Lung (tissue), 12 donors: ENCODE measurements around the gene AKAP13. TPM values are rescaled to one million over a fixed set of nuclear protein-coding genes. Genes with fewer than 3 reads are reported as not detected.
A peak's percentile ranks its signal among the peaks of the same experiment; 100 is the strongest.

Experiments used
- ATAC-seq: fragments of 200-7000 bp; cut with Tn5 transposase; one replicate; pipeline ENCODE4 v1.9.1; 2020; ENCODE audit warnings: moderate number of reproducible peaks; ENCODE audit not compliant: insufficient read depth, low FRiP score
- DNase-seq, 3 donors: peaks; one replicate each; pipeline ENCODE4 v3.0.0-alpha.2; 2013 to 2017
- H3K27ac ChIP-seq, 2 donors: one replicate each; pipeline ENCODE4 v1.5.1; 2013; ENCODE audit warnings: mild to moderate bottlenecking in 2 of 2, moderate library complexity in 2 of 2, control low read depth in 1 of 2, inconsistent platforms in 1 of 2, low read depth in 1 of 2, low read length in 1 of 2
- H3K27me3 ChIP-seq, 3 donors: one replicate each; pipeline ENCODE4 v1.5.1; 2013; ENCODE audit warnings: low read length in 2 of 3; ENCODE audit not compliant: control insufficient read depth in 3 of 3, insufficient read depth in 3 of 3
- H3K36me3 ChIP-seq, 4 donors: one replicate each; pipeline ENCODE4 v1.5.1; 2013; ENCODE audit warnings: low read length in 4 of 4, mild to moderate bottlenecking in 1 of 4, moderate library complexity in 1 of 4; ENCODE audit not compliant: control insufficient read depth in 4 of 4, insufficient read depth in 4 of 4
- H3K4me1 ChIP-seq, 5 donors: one replicate each; pipeline ENCODE4 v1.5.1; 2013; ENCODE audit warnings: low read length in 5 of 5, mild to moderate bottlenecking in 2 of 5, moderate library complexity in 1 of 5; ENCODE audit not compliant: control insufficient read depth in 5 of 5, insufficient read depth in 5 of 5
- H3K4me3 ChIP-seq: one replicate; pipeline ENCODE4 v1.5.1; 2013; ENCODE audit warnings: mild to moderate bottlenecking, control low read depth, moderate library complexity
- H3K9ac ChIP-seq, 2 donors: one replicate each; pipeline ENCODE4 v1.5.1; 2013; ENCODE audit warnings: low read length in 2 of 2, control low read depth in 1 of 2; ENCODE audit not compliant: insufficient read depth in 1 of 2
- H3K9me3 ChIP-seq, 4 donors: one replicate each; pipeline ENCODE4 v1.5.1; 2013; ENCODE audit warnings: low read length in 3 of 4, mild to moderate bottlenecking in 1 of 4, moderate library complexity in 1 of 4; ENCODE audit not compliant: control insufficient read depth in 4 of 4, insufficient read depth in 3 of 4
- CTCF ChIP-seq: IDR thresholded peaks from 2 replicates; pipeline ENCODE4 v1.5.1; 2012; ENCODE audit warnings: mild to moderate bottlenecking; ENCODE audit errors: control extremely low read depth, extremely low read depth
- whole genome bisulfite sequencing, 2 donors: extraction: QIAGEN DNeasy Blood & Tissue Kit; methylation state at CpG; one replicate each; pipeline ENCODE4 v1.1.7; 2013; 5-methylcytosine and 5-hydroxymethylcytosine counted together
- polyA plus RNA-seq, 2 donors: library from polyadenylated mRNA; stranded (reverse); fragments of 200-250 nt; gene quantifications; one replicate each; pipeline ENCODE4 v1.2.1, GENCODE V29; 2013
- total RNA-seq, 2 donors: library from RNA; depleted of rRNA in 1 of 2; stranded (reverse); fragments of >200 nt in 1 of 2; gene quantifications; one replicate each; pipeline ENCODE4 v1.2.1, GENCODE V29; 2014 to 2021
- donor health status: control.
- donor health status: control.
- donor health status: Bipolar disorder and iron deficiency.
- donor health status: healthy.
- donor health status: DM: yes; HTN: yes; CAD: no.

The AKAP13 gene
- total and polyA plus RNA-seq, 4 donors, result 102 to 1,115 (median 259) TPM

- Histone ChIP-seq H3K4me1 (peaks cover 6 to 58% (median 30%) of the 10 kb centered on the region in 5 donors), H3K9ac (peak overlapping the region in 1 of 2 donors; percentile 62), H3K4me3 (no peak overlapping the region), H3K36me3 (no peaks in the 10 kb centered on the region), H3K9me3 (no peaks in the 10 kb centered on the region), H3K27me3 (no peaks in the 10 kb centered on the region), H3K27ac (peak overlapping the region in 1 of 2 donors; percentile 66)
- WGBS, 2 donors, result 31 to 48% methylated on average over 4 of the region's 4 CpGs
- no peak for TF ChIP-seq CTCF
- ATAC-seq (no peak), DNase-seq (no peak)
Measured at GRCh38 chr15:85404176-85404917, 23.9 kb downstream of the AKAP13 start.

GRCh38 chr15:85404918-85405866, 24.8 kb downstream of the AKAP13 start:
- peak overlapping the region in 1 of 2 donors; percentile 62 for H3K9ac ChIP-seq
- peaks cover 6 to 58% (median 30%) of the 10 kb centered on the region in 5 donors for H3K4me1 ChIP-seq
- no peaks in the 10 kb centered on the region for H3K9me3 ChIP-seq
- no peaks in the 10 kb centered on the region for H3K27me3 ChIP-seq
- H3K4me3 ChIP-seq, result no peak overlapping the region
- H3K27ac ChIP-seq, result peak overlapping the region in 1 of 2 donors; percentile 66
- no peak for TF ChIP-seq CTCF
- DNase-seq (peak in 2 of 3 donors; percentile 71 to 83), ATAC-seq (no peak)
- WGBS, 2 donors, result 67 to 70% methylated on average over 7 of the region's 7 CpGs
- H3K36me3 ChIP-seq, result no peaks in the 10 kb centered on the region

GRCh38 chr15:85406916-85407315, 26.5 kb downstream of the AKAP13 start:
- ATAC-seq, result no peak
- no peaks in the 10 kb centered on the region for H3K27me3 ChIP-seq
- no peak overlapping the region for H3K9ac ChIP-seq
- 92 to 95% methylated on average over 4 of the region's 4 CpGs for WGBS, 2 donors
- no peak overlapping the region for H3K4me3 ChIP-seq
- DNase-seq, result no peak
- H3K4me1 ChIP-seq, result peaks cover 6 to 50% (median 30%) of the 10 kb centered on the region in 5 donors
- H3K27ac ChIP-seq, result peak overlapping the region in 1 of 2 donors; percentile 80
- no peak for TF ChIP-seq CTCF
- H3K36me3 ChIP-seq, result no peaks in the 10 kb centered on the region
- H3K9me3 ChIP-seq, result no peaks in the 10 kb centered on the region
